Mucosa of descending colon (tissue), 3 donors: ENCODE measurements around the gene SH3GL2. TPM values are rescaled to one million over a fixed set of nuclear protein-coding genes. Genes with fewer than 3 reads are reported as not detected.

Experiments
- ATAC-seq: fragments of 200-7000 bp; cut with Tn5 transposase; one replicate; pipeline ENCODE4 v1.9.1; 2020; ENCODE audit warnings: mild to moderate bottlenecking, moderate library complexity
- DNase-seq, 3 donors: peaks; one replicate each; pipeline ENCODE4 v3.0.0-alpha.2; 2020
- H3K36me3 ChIP-seq: fragments of 200-600 bp; one replicate; pipeline ENCODE4 v1.8.0; 2021; ENCODE audit warnings: low read depth, mild to moderate bottlenecking
- H3K4me1 ChIP-seq: fragments of 200-600 bp; one replicate; pipeline ENCODE4 v1.8.0; 2021; ENCODE audit warnings: low read depth, mild to moderate bottlenecking
- H3K4me3 ChIP-seq: fragments of 200-600 bp; one replicate; pipeline ENCODE4 v1.8.0; 2021; ENCODE audit warnings: mild to moderate bottlenecking
- H3K9me3 ChIP-seq: fragments of 200-600 bp; one replicate; pipeline ENCODE4 v1.8.0; 2021; ENCODE audit warnings: mild to moderate bottlenecking
- CTCF ChIP-seq: fragments of 200-600 bp; IDR thresholded peaks from one replicate; pipeline ENCODE4 v1.8.0; 2022; ENCODE audit warnings: antibody characterized with exemption, mild to moderate bottlenecking
- intact Hi-C, 2 donors: fragments of 100-400 bp; cut with DNase I in 1 of 2; cut with micrococcal nuclease in 1 of 2; formaldehyde crosslinking; loops; one replicate each; pipeline versions ENCODE4 v1.11.0 to v1.11.1; 2022; cut with DNase I, micrococcal nuclease
- total RNA-seq, 3 donors: library from RNA; stranded (reverse); fragmentation: NEBNext Ultra II Directional in 2 of 3; extraction: Animal tissue kit (Norgen Biotek cat#: 25700) in 2 of 3; gene quantifications; one replicate each; pipeline versions ENCODE4 v1.2.1 to v1.2.4, GENCODE V29; 2021 to 2023
- donor health status: DM: no; HTN: no; CAD: no; lungs with moderate emphysema.
- donor health status: DM: no; HTN: no; CAD: no.
- donor health status: DM: no; HTN: yes; CAD: no.

The SH3GL2 gene
- total RNA-seq, 3 donors from 2014 or later = 0.38 to 0.73 (median 0.63) TPM

GRCh38 chr9:17824191-17824590 is 245.3 kb downstream of the SH3GL2 start:
- Histone ChIP-seq H3K4me3 (no peak overlapping the region), H3K36me3 (no peaks in the 10 kb centered on the region), H3K9me3 (no peaks in the 10 kb centered on the region), H3K4me1 (no peaks in the 10 kb centered on the region)
- ATAC-seq (no peak), DNase-seq (no peak)
- intact Hi-C loops = no loop called here
- TF ChIP-seq CTCF = no peak

- Histone ChIP-seq H3K4me3 (no peak overlapping the region), H3K9me3 (no peaks in the 10 kb centered on the region), H3K36me3 (no peaks in the 10 kb centered on the region), H3K4me1 (no peaks in the 10 kb centered on the region)
- DNase-seq = no peak
- intact Hi-C loops = no loop called here
- ATAC-seq = no peak
- no peak for TF ChIP-seq CTCF
These were observed 245.9 kb downstream of the SH3GL2 start for GRCh38 chr9:17824616-17825264.

GRCh38 chr9:17825265-17825659 is 246.4 kb downstream of the SH3GL2 start:
- intact Hi-C loops = no loop called here
- ATAC-seq (no peak), DNase-seq (no peak)
- TF ChIP-seq CTCF = no peak
- Histone ChIP-seq H3K4me3 (no peak overlapping the region), H3K9me3 (no peaks in the 10 kb centered on the region), H3K4me1 (no peaks in the 10 kb centered on the region), H3K36me3 (no peaks in the 10 kb centered on the region)

GRCh38 chr9:17829064-17829463 is 250.2 kb downstream of the SH3GL2 start:
- no peak for TF ChIP-seq CTCF
- H3K4me3 ChIP-seq = no peak overlapping the region
- H3K9me3 ChIP-seq = no peaks in the 10 kb centered on the region
- DNase-seq (no peak), ATAC-seq (no peak)
- H3K4me1 ChIP-seq = no peaks in the 10 kb centered on the region
- intact Hi-C loops = no loop called here
- no peaks in the 10 kb centered on the region for H3K36me3 ChIP-seq

DNA sequence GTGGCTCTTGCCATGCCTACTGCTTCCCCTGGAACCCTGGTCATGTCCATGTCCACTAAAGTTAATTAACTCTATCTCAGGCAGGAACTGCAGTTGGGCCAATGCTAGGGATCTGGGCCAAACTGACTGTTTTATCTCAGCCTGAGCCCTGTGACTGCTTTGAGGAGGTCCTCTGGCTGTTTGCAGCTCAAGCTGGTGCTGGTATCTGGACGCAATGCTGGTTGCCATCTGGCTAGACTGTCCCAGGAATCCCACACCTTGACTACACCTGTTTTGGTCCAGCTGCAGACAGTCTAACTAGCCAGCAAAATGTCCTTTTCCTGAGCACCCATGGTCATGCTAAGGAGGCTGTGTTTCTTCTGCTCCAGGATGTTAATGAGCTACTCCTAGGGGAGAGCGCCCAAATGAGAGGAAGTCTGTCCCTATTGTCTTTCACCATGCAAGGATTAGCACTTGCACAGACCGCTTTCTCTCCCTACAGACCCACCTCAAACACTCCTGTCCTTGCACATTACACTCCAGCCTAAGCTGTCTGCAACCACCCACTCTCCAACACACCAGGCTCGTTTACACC is 251.0 kb downstream of the SH3GL2 start:
- intact Hi-C loops = no loop called here
- DNase-seq = no peak
- H3K4me3 ChIP-seq = no peak overlapping the region
- H3K36me3 ChIP-seq = no peaks in the 10 kb centered on the region
- no peak for ATAC-seq
- no peak for TF ChIP-seq CTCF
- no peaks in the 10 kb centered on the region for H3K9me3 ChIP-seq
- no peaks in the 10 kb centered on the region for H3K4me1 ChIP-seq
